GM19397 (cell line): ENCODE measurements around the gene SCMH1.
"Not testable (repeated sequence)": the region's sequence is repeated elsewhere in the genome, so short reads cannot be mapped to it uniquely, and the experiment has no call there.

ENCODE experiments used
- ATAC-seq: cut with Tn5 transposase; IDR thresholded peaks from one replicate; pipeline ENCODE4 v1.9.1; 2021; ENCODE audit warnings: mild to moderate bottlenecking, moderate library complexity; ENCODE audit not compliant: unreplicated experiment

Gene SCMH1

GRCh38 chr1:41215623-41216022 lies 26.5 kb downstream of the SCMH1 start:
- ATAC-seq, result no peak

- no peak for ATAC-seq
These were observed 28.8 kb downstream of the SCMH1 start for GRCh38 chr1:41213341-41213740.

GRCh38 chr1:41211608-41212007 lies 30.5 kb downstream of the SCMH1 start:
- not testable (repeated sequence) for ATAC-seq

- ATAC-seq, result not testable (repeated sequence)
These were observed 35.1 kb downstream of the SCMH1 start for GRCh38 chr1:41207053-41207452.

GRCh38 chr1:41200728-41201127 lies 41.4 kb downstream of the SCMH1 start:
- ATAC-seq, result no peak

GRCh38 chr1:41199375-41199774 lies 42.7 kb downstream of the SCMH1 start:
- ATAC-seq, result no peak

- no peak for ATAC-seq
These were observed 49.5 kb downstream of the SCMH1 start for GRCh38 chr1:41192456-41193178.

- no peak for ATAC-seq
These were observed 57.7 kb downstream of the SCMH1 start for GRCh38 chr1:41184446-41184845.

- not testable (repeated sequence) for ATAC-seq
These were observed 63.9 kb downstream of the SCMH1 start for GRCh38 chr1:41178230-41178629.

GRCh38 chr1:41175546-41175945 lies 66.6 kb downstream of the SCMH1 start:
- ATAC-seq, result no peak

GRCh38 chr1:41174170-41174569 lies 67.9 kb downstream of the SCMH1 start:
- ATAC-seq, result no peak

- no peak for ATAC-seq
These were observed 68.5 kb downstream of the SCMH1 start for GRCh38 chr1:41173651-41174050.

- no peak for ATAC-seq
These were observed 70.7 kb downstream of the SCMH1 start for GRCh38 chr1:41171266-41171874.

GRCh38 chr1:41169799-41170180 lies 72.3 kb downstream of the SCMH1 start:
- ATAC-seq, result no peak

GRCh38 chr1:41169066-41169798 lies 72.9 kb downstream of the SCMH1 start:
- no peak for ATAC-seq

- ATAC-seq, result no peak
These were observed 74.4 kb downstream of the SCMH1 start for GRCh38 chr1:41167667-41168066.

- ATAC-seq, result no peak
These were observed 77.4 kb downstream of the SCMH1 start for GRCh38 chr1:41164727-41165126.

GRCh38 chr1:41162441-41162840 lies 79.7 kb downstream of the SCMH1 start:
- ATAC-seq, result no peak

- ATAC-seq, result no peak
These were observed 80.3 kb downstream of the SCMH1 start for GRCh38 chr1:41161846-41162245.

- no peak for ATAC-seq
These were observed 81.5 kb downstream of the SCMH1 start for GRCh38 chr1:41160498-41161110.

- no peak for ATAC-seq
These were observed 83.1 kb downstream of the SCMH1 start for GRCh38 chr1:41158966-41159365.
